ENCODE results near the gene PTCHD1. TPM values are rescaled to one million over a fixed set of nuclear protein-coding genes. Genes with fewer than 3 reads are reported as not detected.

PTCHD1 gene
- total and polyA plus RNA-seq, 9 of the 15 experiments (the other 6 are each of a cell fraction or from before 2014, with no cell fraction given) = not detected

GRCh38 chrX:23304881-23305280 is 29.8 kb upstream of the PTCHD1 start (continued):
- TF ChIP-seq GTF3C2 (IDR thresholded peaks at IDR 0.05; ENCODE audit: borderline replicate concordance, extremely low read depth, insufficient read length) = no peak

GRCh38 chrX:23311731-23312130 is 22.9 kb upstream of the PTCHD1 start:
- ATAC-seq (no peak), FAIRE-seq (no peak), DNase-seq (ENCODE audit: extremely low read depth in 1 of 4, low spot score in 3 of 4) (no peak)
- H3K79me2 ChIP-seq (ENCODE audit: control insufficient read depth, insufficient read depth, low read length) = no peaks in the 10 kb centered on the region
- intact Hi-C loops (cut with micrococcal nuclease) (loop anchor here (10.0 kb wide), 1 partner anchor 1327 kb away; no protein-coding TSS in a partner anchor), in situ Hi-C loops (cut with MboI) (no loop called here)
- BruUV-seq (replicated peaks) = no TSS peak
- H3K9me1 ChIP-seq (ENCODE audit: control insufficient read depth, insufficient read depth, low read length) = no peaks in the 10 kb centered on the region
- ChIA-PET CTCF (ENCODE audit: low intra/inter-chr PET ratio) (no interaction called here), POLR2A (interaction anchor here (0.6 kb wide), 1 partner anchor 24 kb away, joined by 3 read pairs; no protein-coding TSS in a partner anchor)
- H3K36me3 ChIP-seq (ENCODE audit: control insufficient read depth, insufficient read depth, low read length) = no peaks in the 10 kb centered on the region
- no peak overlapping the region for H3K4me3 ChIP-seq
- H3K4me2 ChIP-seq (ENCODE audit: insufficient read depth, low read length) = no peak overlapping the region
- WGBS (ENCODE audit: insufficient coverage, low coverage, missing lambda C conversion rate) = 0% methylated on average over 8 of the region's 8 CpGs
- no peaks in the 10 kb centered on the region for H3K4me1 ChIP-seq (replicated peaks in 1 of 2; ENCODE audit: control insufficient read depth in 2 of 2, insufficient read depth in 2 of 2, low read length in 2 of 2)
- no peaks in the 10 kb centered on the region for H3K9me3 ChIP-seq (replicated peaks; ENCODE audit: control insufficient read depth, insufficient read depth, low read depth, low read length)
- H3K27ac ChIP-seq (ENCODE audit: extremely low read depth, low read depth, low read length) = no peak overlapping the region
- no peaks in the 10 kb centered on the region for H3K27me3 ChIP-seq (ENCODE audit: control insufficient read depth in 2 of 2, insufficient read depth in 2 of 2, low read length in 2 of 2)
- no peak overlapping the region for H2AFZ ChIP-seq (ENCODE audit: low read depth, low read length)
- H4K20me1 ChIP-seq (replicated peaks; ENCODE audit: control insufficient read depth, insufficient read depth, low read length) = no peaks in the 10 kb centered on the region
- H3K9ac ChIP-seq (ENCODE audit: insufficient read depth in 1 of 2, low read depth in 2 of 2, low read length in 2 of 2) = no peak overlapping the region
- no peak for TF ChIP-seq ZNF407 (IDR thresholded peaks at IDR 0.05; ENCODE audit: low read depth)
- TF ChIP-seq KDM2B (CRISPR knock-in tag; IDR thresholded peaks at IDR 0.05) = no peak
- no peak for TF ChIP-seq ZNF41 (CRISPR knock-in tag; conservative IDR thresholded peaks at IDR 0.05)
- TF ChIP-seq HINFP (tag; conservative IDR thresholded peaks at IDR 0.05; ENCODE audit: low read depth) = no peak
- no peak for TF ChIP-seq POLR2G (IDR thresholded peaks at IDR 0.05; ENCODE audit: low read depth, low read length)
- no peak for TF ChIP-seq ZNF263 (CRISPR knock-in tag; IDR thresholded peaks at IDR 0.05; ENCODE audit: borderline replicate concordance)

All from K562 (cell line).